PFSK-1 (cell line): ENCODE measurements around the gene CCDC74B.

Experiments
- FOXP2 ChIP-seq: optimal IDR thresholded peaks from 2 replicates; pipeline ENCODE3; 2011; ENCODE audit warnings: borderline replicate concordance, control low read depth, inconsistent platforms; ENCODE audit not compliant: insufficient read depth; ENCODE audit errors: extremely low read length, extremely low read depth
- POLR2AphosphoS5 ChIP-seq: IDR thresholded peaks from 2 replicates; pipeline ENCODE4 v1.6.1; 2012; ENCODE audit warnings: low read depth, mild to moderate bottlenecking, control low read depth, low read length, moderate library complexity
- SIN3A ChIP-seq: IDR thresholded peaks from 2 replicates; pipeline ENCODE4 v1.6.1; 2012; ENCODE audit warnings: mild to moderate bottlenecking, low read length, moderate library complexity, borderline replicate concordance; ENCODE audit not compliant: insufficient read depth
- TAF1 ChIP-seq: IDR thresholded peaks from 2 replicates; pipeline ENCODE4 v1.6.1; 2012; ENCODE audit warnings: low read length, control low read depth, borderline replicate concordance; ENCODE audit not compliant: insufficient read depth
- TF ChIP-seq, protein P1 (sequence below), 2 experiments: IDR thresholded peaks; 2 replicates each; pipeline versions ENCODE4 v1.6.1 to v1.8.0; 2011 to 2012; ENCODE audit warnings: low read depth in 2 of 2, low read length in 2 of 2, control low read depth in 1 of 2, inconsistent platforms in 1 of 2, mild to moderate bottlenecking in 1 of 2, moderate library complexity in 1 of 2; ENCODE audit not compliant: insufficient read depth in 1 of 2

The CCDC74B gene

GRCh38 chr2:130156624-130157004 is 11.7 kb upstream of the CCDC74B start:
- TF ChIP-seq FOXP2: no peak
- TF ChIP-seq, protein P1, sequence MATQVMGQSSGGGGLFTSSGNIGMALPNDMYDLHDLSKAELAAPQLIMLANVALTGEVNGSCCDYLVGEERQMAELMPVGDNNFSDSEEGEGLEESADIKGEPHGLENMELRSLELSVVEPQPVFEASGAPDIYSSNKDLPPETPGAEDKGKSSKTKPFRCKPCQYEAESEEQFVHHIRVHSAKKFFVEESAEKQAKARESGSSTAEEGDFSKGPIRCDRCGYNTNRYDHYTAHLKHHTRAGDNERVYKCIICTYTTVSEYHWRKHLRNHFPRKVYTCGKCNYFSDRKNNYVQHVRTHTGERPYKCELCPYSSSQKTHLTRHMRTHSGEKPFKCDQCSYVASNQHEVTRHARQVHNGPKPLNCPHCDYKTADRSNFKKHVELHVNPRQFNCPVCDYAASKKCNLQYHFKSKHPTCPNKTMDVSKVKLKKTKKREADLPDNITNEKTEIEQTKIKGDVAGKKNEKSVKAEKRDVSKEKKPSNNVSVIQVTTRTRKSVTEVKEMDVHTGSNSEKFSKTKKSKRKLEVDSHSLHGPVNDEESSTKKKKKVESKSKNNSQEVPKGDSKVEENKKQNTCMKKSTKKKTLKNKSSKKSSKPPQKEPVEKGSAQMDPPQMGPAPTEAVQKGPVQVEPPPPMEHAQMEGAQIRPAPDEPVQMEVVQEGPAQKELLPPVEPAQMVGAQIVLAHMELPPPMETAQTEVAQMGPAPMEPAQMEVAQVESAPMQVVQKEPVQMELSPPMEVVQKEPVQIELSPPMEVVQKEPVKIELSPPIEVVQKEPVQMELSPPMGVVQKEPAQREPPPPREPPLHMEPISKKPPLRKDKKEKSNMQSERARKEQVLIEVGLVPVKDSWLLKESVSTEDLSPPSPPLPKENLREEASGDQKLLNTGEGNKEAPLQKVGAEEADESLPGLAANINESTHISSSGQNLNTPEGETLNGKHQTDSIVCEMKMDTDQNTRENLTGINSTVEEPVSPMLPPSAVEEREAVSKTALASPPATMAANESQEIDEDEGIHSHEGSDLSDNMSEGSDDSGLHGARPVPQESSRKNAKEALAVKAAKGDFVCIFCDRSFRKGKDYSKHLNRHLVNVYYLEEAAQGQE (IDR thresholded peaks at IDR 0.05; ENCODE audit: insufficient read depth in 1 of 2, low read depth in 2 of 2, low read length in 2 of 2): no peak
- no peak for TF ChIP-seq TAF1
- no peak for TF ChIP-seq POLR2AphosphoS5

- no peak for TF ChIP-seq SIN3A
- no peak for TF ChIP-seq TAF1
- TF ChIP-seq, protein P1 (IDR thresholded peaks at IDR 0.05; ENCODE audit: insufficient read depth in 1 of 2, low read depth in 2 of 2, low read length in 2 of 2): no peak
- no peak for TF ChIP-seq FOXP2
- no peak for TF ChIP-seq POLR2AphosphoS5
Observed at GRCh38 chr2:130154773-130155765, 10.2 kb upstream of the CCDC74B start.

GRCh38 chr2:130152816-130153595 is 8.1 kb upstream of the CCDC74B start:
- no peak for TF ChIP-seq TAF1
- TF ChIP-seq SIN3A: no peak
- no peak for TF ChIP-seq FOXP2
- TF ChIP-seq, protein P1 (IDR thresholded peaks at IDR 0.05; ENCODE audit: insufficient read depth in 1 of 2, low read depth in 2 of 2, low read length in 2 of 2): no peak
- no peak for TF ChIP-seq POLR2AphosphoS5

DNA sequence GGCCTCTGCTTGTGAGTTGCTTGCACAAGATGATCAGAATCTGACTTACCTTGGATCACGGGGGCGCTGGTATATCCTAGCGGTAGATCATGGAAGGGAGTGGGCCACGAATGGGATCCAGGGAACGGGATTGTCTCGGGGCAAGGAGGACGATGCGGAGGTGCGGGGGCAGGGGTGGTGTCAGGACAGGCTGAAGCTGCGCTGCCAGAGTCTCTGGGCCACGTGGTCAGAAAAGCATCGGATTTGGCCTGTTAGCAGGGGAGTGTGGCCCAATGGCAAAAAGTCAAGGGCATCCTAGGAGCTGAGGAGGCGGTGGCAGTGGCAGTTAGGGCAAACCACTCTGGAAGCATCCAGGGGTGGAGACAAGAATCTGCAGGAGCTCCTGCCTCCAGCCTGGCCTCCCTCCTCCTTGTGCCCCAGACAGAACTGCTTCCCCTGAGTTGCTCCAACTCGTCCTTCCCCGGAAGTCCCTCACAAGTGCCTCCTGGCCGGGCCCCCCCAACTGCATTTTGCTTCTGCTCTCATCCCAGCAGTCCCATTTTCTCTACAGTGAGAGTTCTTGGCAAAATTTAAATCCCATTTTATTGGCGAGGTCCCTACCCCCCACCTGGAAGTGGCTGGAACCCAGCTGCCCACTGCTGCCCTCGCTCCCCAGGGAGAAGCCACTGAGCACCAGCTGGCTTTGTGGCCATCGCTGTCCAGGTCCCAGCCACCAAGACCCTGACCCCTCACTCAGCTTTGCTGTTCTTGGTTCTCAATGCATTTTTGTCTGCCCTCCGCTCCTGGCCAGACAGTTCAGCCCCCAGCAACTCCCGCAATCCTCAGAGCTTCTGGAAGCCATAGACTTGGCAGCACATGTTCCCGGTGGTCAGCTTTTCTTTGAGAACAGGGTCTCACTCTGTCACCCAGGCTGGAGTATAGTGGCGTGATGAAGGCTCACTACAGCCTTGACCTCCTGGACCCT is 5.6 kb upstream of the CCDC74B start:
- TF ChIP-seq SIN3A (no peak), FOXP2 (no peak), TAF1 (no peak), POLR2AphosphoS5 (no peak)
- TF ChIP-seq, protein P1 (IDR thresholded peaks at IDR 0.05; ENCODE audit: insufficient read depth in 1 of 2, low read depth in 2 of 2, low read length in 2 of 2): no peak
